Cardiac muscle cell (in vitro differentiated cells and primary cell): ENCODE measurements around the gene PSD2. TPM values are rescaled to one million over a fixed set of nuclear protein-coding genes. Genes with fewer than 3 reads are reported as not detected.

Experiments used
- DNase-seq, 2 donors: peaks; one replicate each; pipeline versions ENCODE4 v3.0.0 to v3.0.0-alpha.2; 2010 to 2017; ENCODE audit warnings: low read depth in 1 of 2, low spot score in 1 of 2
- H3K27ac ChIP-seq: fragments of 200-600 bp; sonication (generic); 2 replicates; pipeline ENCODE4 v1.5.1; 2016
- H3K27me3 ChIP-seq: fragments of 200-600 bp; sonication (generic); 2 replicates; pipeline ENCODE4 v1.6.0; 2016; ENCODE audit warnings: control low read depth
- H3K36me3 ChIP-seq: fragments of 200-600 bp; sonication (generic); 2 replicates; pipeline ENCODE4 v1.5.1; 2016; ENCODE audit warnings: control low read depth
- H3K4me1 ChIP-seq: fragments of 200-600 bp; sonication (generic); 2 replicates; pipeline ENCODE4 v1.8.1; 2017; ENCODE audit warnings: low read depth, mild to moderate bottlenecking, mixed run types
- H3K4me3 ChIP-seq: fragments of 200-600 bp; sonication (generic); 2 replicates; pipeline ENCODE4 v1.5.1; 2016; ENCODE audit warnings: mild to moderate bottlenecking
- H3K9me3 ChIP-seq: fragments of 200-600 bp; sonication (generic); 2 replicates; pipeline ENCODE4 v1.5.1; 2017; ENCODE audit warnings: low read depth, mild to moderate bottlenecking, control low read depth
- polyA plus RNA-seq: library from polyadenylated mRNA; unstranded; fragments of >200 nt; fragmentation: Nextera tagmentation; extraction: Ambion mirVana; gene quantifications from 2 replicates; pipeline ENCODE4 v1.2.1, GENCODE V29; 2016
- total RNA-seq: library from RNA; depleted of rRNA; stranded (reverse); fragments of >200 nt; gene quantifications from 2 replicates; pipeline ENCODE4 v1.2.3, GENCODE V29; 2016
- TF ChIP-seq, protein P1 (sequence below): IDR thresholded peaks from 2 replicates; pipeline ENCODE4 v1.5.1; 2012; ENCODE audit warnings: low read depth, mild to moderate bottlenecking, low read length

Gene PSD2
- total and polyA plus RNA-seq, 2 experiments from 2014 or later: 0.04 to 0.48 TPM

DNA sequence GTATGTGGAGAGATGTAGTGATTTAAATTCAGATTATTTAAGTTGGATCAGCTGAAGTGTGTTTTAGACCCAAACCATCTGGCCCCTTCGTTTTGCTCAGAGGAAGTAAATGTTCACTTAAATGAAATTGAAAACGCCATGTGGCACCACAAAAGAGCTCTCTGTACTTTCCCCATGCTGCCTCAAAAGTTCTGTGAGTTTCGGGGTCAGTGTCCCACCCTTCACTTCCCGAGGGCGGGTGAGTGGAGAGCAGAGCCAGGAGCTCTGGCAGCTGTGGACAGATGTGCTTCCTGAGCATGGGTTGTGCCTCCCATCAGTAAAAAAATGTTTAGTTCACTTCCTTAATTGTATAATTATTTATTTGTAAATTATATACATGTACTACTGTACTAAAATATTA lies 48.4 kb downstream of the PSD2 start:
- H3K27ac ChIP-seq: no peak overlapping the region
- TF ChIP-seq, protein P1, sequence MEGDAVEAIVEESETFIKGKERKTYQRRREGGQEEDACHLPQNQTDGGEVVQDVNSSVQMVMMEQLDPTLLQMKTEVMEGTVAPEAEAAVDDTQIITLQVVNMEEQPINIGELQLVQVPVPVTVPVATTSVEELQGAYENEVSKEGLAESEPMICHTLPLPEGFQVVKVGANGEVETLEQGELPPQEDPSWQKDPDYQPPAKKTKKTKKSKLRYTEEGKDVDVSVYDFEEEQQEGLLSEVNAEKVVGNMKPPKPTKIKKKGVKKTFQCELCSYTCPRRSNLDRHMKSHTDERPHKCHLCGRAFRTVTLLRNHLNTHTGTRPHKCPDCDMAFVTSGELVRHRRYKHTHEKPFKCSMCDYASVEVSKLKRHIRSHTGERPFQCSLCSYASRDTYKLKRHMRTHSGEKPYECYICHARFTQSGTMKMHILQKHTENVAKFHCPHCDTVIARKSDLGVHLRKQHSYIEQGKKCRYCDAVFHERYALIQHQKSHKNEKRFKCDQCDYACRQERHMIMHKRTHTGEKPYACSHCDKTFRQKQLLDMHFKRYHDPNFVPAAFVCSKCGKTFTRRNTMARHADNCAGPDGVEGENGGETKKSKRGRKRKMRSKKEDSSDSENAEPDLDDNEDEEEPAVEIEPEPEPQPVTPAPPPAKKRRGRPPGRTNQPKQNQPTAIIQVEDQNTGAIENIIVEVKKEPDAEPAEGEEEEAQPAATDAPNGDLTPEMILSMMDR: no peak
- no peak for DNase-seq
- no peak overlapping the region for H3K4me3 ChIP-seq
- peaks cover 32% of the 10 kb centered on the region for H3K27me3 ChIP-seq
- no peaks in the 10 kb centered on the region for H3K4me1 ChIP-seq
- H3K9me3 ChIP-seq: no peaks in the 10 kb centered on the region
- H3K36me3 ChIP-seq: no peaks in the 10 kb centered on the region

DNA sequence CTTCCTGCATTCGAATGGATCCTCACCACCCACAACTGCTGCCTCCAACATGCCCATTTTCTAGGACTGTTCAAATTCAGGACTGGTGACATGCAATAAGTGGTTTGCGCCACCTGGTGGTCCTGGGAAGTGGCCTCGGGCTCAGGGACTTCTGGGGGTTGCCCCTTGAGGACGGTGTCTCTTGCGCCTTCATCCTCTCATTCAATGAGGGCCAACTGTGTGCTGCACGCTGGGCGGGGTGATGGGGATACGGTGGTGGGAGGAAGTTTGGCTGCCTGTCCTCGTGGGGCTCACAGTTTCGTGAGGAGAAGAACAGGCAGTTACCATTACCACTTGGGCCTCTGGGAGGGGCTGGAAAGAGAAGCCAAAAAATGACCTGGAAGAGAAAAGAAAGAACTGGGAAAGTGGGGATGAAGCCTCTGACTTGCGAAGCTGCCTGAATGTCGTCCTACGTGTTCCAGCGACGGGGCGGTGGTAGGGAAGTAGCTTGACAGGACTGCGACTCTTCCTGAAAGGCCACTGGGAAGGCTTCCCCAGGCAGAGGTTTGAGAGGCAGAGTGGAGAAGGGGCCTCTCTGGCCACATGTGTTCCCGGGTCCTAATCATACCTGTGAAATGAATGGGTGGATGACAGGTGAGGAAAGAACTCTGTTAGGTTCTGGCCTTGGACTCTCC lies 49.0 kb downstream of the PSD2 start:
- TF ChIP-seq, protein P1: peak; percentile 83
- Histone ChIP-seq H3K27ac (no peak overlapping the region), H3K27me3 (peaks cover 38% of the 10 kb centered on the region), H3K4me3 (no peak overlapping the region), H3K36me3 (no peaks in the 10 kb centered on the region), H3K9me3 (no peaks in the 10 kb centered on the region), H3K4me1 (no peaks in the 10 kb centered on the region)
- peak; percentile 76 to 79 for DNase-seq

DNA sequence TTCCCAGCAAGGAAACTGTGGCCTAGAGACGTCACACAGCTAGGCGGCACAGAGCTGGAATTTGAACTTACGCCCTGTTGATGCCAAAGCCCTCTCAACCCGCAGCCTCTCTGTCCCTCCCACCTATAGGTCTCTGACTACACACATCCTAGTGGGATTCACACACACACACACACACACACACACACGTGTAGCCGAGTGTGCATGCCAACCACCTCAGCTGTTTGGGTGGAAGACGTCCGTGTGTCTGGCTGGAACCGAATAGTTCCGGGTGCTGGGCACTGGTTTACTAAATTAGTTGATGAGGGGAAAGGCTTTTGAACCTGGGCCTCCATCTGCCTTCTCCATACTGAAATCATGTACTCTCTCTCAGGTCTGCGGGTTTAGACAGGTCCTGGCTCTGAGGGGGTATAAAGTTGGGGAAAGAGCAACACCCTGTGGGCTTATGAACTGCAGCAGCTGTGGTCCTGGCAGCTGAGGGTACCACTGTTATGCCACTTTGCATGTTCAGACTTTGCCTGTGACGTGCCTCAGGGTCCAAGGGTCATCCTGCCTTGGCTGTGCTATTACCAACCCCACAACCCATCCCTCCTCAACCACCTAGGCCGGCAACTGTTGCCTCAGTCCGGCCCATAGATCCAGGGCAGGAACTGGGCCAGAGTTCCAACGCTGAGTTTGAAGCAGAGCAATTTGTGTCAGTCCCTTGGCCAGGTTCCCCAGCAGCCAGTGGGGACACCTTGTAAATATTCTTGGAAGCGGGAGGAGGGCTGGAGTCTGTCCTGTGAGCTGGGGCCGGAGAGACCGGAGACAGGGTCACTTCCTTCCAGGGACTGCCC lies 50.5 kb downstream of the PSD2 start:
- Histone ChIP-seq H3K9me3 (no peaks in the 10 kb centered on the region), H3K36me3 (peaks cover 1% of the 10 kb centered on the region), H3K27ac (no peak overlapping the region), H3K4me3 (no peak overlapping the region), H3K4me1 (no peaks in the 10 kb centered on the region), H3K27me3 (peaks cover 48% of the 10 kb centered on the region)
- TF ChIP-seq, protein P1: no peak
- no peak for DNase-seq

DNA sequence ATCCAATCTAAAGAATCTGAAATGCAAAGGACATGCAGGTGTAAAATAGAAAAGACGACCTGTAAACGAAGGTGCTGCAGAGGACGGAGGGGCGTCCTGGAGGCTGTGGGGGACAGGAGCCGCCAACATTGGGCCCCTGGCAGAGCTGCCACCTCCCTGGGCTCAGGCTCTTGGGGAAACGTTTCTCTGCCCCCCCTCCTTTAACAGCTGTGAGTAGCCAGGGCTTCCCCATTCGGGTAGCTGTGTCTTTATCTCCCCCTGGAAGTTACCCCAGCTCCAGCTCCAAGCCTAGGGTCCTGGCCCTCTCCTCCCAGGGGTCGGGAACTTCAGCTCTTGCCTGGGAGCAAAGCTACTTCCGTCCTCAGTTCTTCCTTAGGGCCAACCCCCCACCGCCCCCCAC lies 51.5 kb downstream of the PSD2 start:
- H3K36me3 ChIP-seq: peaks cover 10% of the 10 kb centered on the region
- no peak overlapping the region for H3K27ac ChIP-seq
- H3K4me3 ChIP-seq: no peak overlapping the region
- TF ChIP-seq, protein P1: no peak
- no peak for DNase-seq
- peaks cover 48% of the 10 kb centered on the region for H3K27me3 ChIP-seq
- no peaks in the 10 kb centered on the region for H3K9me3 ChIP-seq
- no peaks in the 10 kb centered on the region for H3K4me1 ChIP-seq

DNA sequence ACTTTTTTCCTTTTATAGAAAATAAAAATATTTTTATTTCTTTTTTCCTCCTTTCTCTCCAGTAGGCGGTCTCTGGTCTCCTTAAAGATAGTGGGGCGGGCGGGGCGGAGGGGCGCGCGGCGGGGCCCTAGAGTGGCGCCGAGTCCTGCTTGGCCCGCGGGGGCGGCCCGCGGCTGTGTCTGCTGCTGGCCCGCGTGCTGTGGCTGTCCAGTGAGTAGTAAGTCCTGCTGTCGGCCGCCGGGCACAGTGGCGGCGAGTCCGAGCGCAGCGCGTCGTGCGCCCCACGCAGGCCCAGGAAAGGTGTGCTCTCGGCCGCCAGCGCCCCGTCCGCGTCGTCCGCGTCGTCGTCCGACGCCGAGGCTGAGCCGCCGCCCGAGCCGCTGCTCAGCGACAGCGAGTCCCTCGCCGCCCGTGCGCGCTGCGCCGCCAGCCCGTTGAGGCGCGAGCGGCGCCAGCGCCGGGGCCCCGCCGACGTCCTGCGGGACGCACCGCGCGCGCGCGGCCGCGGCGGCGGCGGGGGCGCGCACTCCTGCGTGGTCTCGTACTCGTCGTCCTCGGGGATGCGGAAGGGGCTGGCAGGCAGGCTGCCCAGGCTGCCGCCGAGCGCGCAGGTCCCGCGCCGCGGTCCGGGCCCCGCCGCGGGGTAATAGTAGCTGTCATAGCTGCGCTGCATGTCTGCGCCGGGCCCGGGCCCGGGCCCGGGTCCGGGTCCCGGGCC lies 52.3 kb downstream of the PSD2 start:
- Histone ChIP-seq H3K4me3 (no peak overlapping the region), H3K4me1 (no peaks in the 10 kb centered on the region), H3K27me3 (peaks cover 48% of the 10 kb centered on the region), H3K36me3 (peaks cover 14% of the 10 kb centered on the region), H3K9me3 (no peaks in the 10 kb centered on the region), H3K27ac (no peak overlapping the region)
- DNase-seq: peak; percentile 41 to 52
- TF ChIP-seq, protein P1: no peak
